GM21737 (cell line): ENCODE measurements around the gene ASPHD1.
"Not testable (repeated sequence)": the region's sequence is repeated elsewhere in the genome, so short reads cannot be mapped to it uniquely, and the experiment has no call there.

Experiments used
- ATAC-seq: cut with Tn5 transposase; IDR thresholded peaks from one replicate; pipeline ENCODE4 v1.9.1; 2021; ENCODE audit warnings: mild to moderate bottlenecking, moderate library complexity; ENCODE audit not compliant: unreplicated experiment

The ASPHD1 gene

GRCh38 chr16:29877266-29877961, 22.9 kb upstream of the ASPHD1 start:
- ATAC-seq = no peak

DNA sequence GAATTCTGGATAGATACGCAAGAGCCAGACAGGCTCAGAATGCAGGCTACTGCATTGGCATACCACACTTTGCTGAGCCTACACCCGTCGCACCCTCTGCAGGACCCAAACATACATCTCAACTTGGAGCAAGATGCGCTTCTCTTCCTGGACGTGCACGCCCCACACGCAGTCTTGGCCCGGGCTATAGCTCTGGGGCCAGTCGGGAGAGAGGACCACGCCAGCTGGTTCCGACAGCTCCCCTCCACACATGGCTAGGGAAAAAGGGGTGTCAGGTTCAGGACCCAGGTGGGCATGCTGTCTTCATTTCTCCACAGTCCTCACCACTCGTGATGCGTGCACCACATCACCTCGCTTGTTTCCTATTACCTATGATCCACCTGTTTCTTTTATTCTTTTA, 22.1 kb upstream of the ASPHD1 start:
- ATAC-seq = no peak

DNA sequence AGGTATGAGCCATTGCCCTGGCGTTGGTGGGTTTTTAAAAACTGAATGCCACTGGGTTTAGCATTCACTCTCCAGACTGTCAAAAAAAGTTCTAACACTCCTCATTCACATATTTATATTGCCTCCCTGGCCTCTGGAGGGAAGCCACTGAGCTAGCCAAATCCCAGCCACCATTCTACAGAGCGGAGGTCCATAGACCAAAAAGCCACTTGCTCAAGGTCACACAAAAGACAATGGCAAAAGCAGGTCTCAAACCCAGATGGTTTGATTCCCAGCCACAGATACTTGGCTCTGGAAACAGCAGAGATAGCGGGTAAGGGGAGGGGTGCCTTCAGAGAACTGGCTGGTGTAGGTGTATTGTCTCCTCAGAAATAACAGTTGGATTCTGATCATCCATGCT, 19.2 kb upstream of the ASPHD1 start:
- no peak for ATAC-seq

GRCh38 chr16:29883987-29884386, 16.3 kb upstream of the ASPHD1 start:
- no peak for ATAC-seq

DNA sequence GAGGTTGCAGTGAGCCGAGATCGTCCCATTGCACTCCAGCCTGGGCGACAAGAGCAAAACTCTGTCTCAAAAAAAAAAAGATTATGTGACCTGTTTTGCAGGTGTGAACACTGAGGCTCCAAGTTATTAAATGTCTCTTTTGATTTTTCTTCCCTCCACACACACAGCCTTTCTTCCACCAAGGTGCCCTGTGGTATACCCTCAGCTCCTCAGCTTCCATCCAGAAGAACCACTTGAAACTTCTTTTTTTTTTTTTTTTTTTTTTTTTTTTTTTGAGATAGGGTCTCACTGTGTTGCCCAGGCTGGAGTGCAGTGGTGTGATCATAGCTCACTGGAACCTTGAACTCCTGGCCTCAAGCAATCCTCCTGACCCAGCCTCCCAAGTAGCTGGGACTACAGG, 10.9 kb upstream of the ASPHD1 start:
- ATAC-seq = not testable (repeated sequence)

- no peak for ATAC-seq
Observed at GRCh38 chr16:29891525-29892457, 8.5 kb upstream of the ASPHD1 start.

- no peak for ATAC-seq
Observed at GRCh38 chr16:29892458-29892813, 7.9 kb upstream of the ASPHD1 start.

- no peak for ATAC-seq
Observed at GRCh38 chr16:29893553-29893952, 6.7 kb upstream of the ASPHD1 start.

- no peak for ATAC-seq
Observed at GRCh38 chr16:29894352-29894751, 5.9 kb upstream of the ASPHD1 start.

DNA sequence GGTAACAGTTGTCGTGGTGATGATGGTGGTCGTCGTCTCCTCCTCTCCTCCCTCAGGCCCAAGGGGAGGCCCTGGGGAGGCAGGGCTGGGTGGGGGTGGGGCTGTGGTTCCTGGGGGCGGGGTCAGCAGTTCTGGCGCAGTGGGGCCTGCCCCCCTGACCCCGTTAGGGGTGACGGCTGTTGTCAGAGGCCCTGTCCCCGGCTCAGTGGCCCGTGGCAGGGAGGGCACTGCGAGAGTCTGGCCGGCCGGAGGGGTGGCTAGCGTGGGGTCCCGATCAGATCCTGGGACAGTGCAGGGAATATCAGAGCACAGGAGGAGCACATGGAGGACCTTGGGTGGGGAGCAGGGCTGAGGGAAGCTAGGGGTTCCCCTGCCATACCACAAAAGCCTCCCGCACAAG, 3.4 kb upstream of the ASPHD1 start:
- ATAC-seq = no peak

GRCh38 chr16:29897333-29897732, 3.0 kb upstream of the ASPHD1 start:
- ATAC-seq = no peak

- no peak for ATAC-seq
Observed at GRCh38 chr16:29898135-29898803, 2.0 kb upstream of the ASPHD1 start.

DNA sequence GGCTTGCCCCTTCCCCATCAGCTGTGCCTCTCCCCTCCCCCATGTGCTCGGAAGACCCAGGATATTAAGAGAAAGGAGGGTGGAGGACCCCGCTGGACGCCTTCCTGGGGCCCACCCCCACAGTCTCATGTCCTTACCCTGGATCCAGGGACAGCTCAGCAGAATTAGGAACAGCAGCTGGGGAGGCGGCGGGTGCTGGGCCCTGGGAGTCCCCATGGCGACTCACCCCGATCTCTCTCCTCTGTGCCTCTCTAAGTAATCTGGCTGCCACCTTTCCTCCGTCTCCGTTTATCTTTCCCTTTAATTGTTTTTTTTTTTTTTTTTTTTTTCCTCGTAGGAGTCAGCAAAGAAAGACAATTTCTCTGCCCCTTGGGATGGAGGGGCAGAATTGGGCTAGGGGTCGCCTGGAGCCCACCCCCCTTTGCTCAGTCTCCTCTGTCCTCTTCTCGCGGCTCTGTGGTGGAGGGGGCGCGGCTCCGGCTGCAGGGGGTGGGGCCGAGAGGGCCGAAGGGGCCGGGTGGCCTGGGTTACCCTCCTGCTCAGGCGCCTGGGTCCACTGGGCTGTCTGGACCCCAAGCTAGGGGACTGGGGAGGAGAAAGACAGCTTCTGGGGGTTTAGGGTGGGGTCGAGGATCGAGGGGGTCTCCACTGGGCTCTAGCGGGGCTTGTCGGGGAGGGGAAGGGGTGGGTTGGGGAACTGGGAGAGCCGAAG, 1.3 kb upstream of the ASPHD1 start:
- no peak for ATAC-seq

DNA sequence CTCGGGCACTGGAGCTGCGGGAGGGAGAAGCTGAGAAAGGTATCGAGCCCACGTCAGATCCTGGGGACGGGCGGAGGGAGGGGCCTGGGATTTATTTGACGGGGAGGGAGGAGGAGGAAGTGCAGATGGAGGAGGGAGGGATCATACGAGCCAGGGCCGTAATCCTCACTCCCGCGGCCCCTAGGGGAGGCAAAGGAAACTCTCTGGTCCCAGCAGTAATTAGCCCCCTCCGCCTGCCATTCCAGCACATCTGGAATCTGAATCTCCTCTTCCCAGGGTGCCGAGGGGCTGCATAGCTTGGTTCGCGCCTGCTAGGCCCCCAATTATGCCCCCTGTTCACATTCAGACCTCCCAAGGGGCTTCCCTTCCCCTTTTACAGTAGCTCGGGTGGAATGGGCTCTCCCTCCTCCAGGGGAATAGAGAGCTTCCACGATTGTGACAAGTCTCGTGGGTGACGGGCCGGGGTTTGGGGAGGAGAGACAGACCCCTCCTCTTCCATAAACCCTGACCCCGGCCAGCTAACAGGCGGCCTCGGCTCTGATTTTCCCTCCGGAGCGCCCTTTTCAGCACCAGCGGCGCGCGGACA, 679 bp upstream of the ASPHD1 start, which contains the start of gene SEZ6L2:
SEZ6L2 (minus strand) TSS at position 35 of the 586 bp plus-strand sequence. CDS start 531 bp downstream, outside the sequence.
- no peak for ATAC-seq

GRCh38 chr16:29900888-29901606, 759 bp downstream of the ASPHD1 start:
- no peak for ATAC-seq

DNA sequence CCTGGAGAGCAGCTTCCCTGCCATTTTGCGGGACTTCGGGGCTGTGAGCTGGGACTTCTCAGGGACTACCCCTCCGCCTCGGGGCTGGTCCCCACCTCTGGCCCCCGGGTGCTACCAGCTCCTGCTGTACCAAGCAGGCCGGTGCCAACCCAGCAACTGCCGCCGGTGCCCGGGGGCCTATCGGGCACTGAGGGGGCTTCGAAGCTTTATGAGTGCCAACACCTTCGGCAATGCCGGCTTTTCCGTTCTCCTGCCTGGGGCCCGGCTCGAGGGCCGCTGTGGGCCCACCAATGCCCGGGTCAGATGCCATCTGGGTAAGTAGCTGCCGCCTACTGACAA, 1.3 kb downstream of the ASPHD1 start:
- ATAC-seq = no peak

DNA sequence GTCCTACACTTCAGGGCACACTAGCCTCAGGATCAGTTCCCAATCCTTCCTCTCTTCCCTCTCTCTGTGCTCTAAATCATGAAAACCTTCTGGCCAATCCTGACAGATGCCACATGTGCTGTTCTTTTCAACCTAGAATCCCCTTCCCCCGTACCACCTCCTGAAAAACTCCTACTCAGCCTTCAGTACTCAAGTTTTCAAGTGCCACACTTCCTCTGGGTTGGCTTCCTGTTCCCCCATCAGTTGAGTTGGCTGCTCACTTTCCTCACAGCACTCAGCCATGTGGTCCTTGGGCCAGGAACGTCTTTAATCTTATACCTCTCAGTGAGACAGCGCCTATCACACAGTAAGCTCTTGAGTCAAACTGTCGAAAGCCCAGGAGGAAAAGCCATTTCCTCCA, 3.3 kb downstream of the ASPHD1 start:
- no peak for ATAC-seq

DNA sequence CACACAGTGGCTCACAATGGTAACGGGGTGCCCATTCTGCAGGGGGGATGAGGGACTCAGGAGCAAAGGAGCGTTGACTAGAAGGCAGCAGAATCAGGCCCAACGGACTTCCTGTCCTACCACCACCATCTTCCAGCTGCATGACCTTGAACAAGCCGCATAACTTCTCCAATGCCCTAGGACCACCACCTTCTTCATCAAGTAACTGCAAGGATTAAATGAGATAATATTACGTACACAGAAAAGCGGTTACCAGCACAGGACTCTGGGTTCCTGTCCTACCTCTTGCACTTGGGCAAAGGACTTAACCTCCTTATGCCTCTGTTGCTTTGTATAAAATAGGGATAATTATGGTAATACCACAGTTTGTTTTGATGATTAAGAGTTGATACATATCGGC, 4.7 kb downstream of the ASPHD1 start:
- ATAC-seq = no peak

DNA sequence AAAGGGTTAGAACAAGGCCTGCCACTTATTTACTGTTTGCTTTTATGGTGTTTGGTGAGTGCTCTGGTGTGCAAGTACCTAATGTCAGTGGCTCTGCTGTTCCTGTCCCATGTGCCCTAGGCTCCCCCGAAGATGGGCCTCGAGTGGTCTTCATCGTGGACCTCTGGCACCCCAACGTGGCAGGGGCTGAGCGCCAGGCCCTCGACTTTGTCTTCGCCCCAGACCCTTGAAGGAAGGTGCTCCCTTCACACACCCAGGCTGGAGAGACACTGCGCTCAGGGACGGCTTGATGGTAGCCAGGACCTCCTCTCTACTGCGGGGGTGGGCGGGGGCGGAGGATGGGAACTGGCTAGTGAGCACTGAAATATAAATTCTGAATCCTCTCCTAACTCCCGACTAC, 5.4 kb downstream of the ASPHD1 start:
- no peak for ATAC-seq
